ENCODE data around the gene CPNE4. TPM values are rescaled to one million over a fixed set of nuclear protein-coding genes. Genes with fewer than 3 reads are reported as not detected.

CPNE4 gene
- total and polyA plus RNA-seq, 5 donors from 2014 or later: not detected

GRCh38 chr3:131704098-131704497 lies 330.7 kb downstream of the CPNE4 start:
- H3K36me3 Mint-ChIP-seq: no peaks in the 10 kb centered on the region
- H3K4me1 ChIP-seq (ENCODE audit: control insufficient read depth, insufficient read depth, low read length, poor library complexity, severe bottlenecking): no peaks in the 10 kb centered on the region
- no peak overlapping the region for H3K4me3 Mint-ChIP-seq
- DNase-seq (no peak), ATAC-seq (ENCODE audit: low read depth in 2 of 2) (no peak)
- H3K27ac ChIP-seq (ENCODE audit: insufficient read depth, low read length, poor library complexity, severe bottlenecking): no peak overlapping the region
- H3K27me3 Mint-ChIP-seq: peaks cover 11% of the 10 kb centered on the region
- no peaks in the 10 kb centered on the region for H3K36me3 ChIP-seq (ENCODE audit: control insufficient read depth, insufficient read depth, low read length)
- no peak overlapping the region for H3K27ac Mint-ChIP-seq
- H3K9me3 Mint-ChIP-seq: peaks cover 0 to 4% (median 0%) of the 10 kb centered on the region in 7 donors
- H3K4me3 ChIP-seq (ENCODE audit: low read depth, low read length): no peak overlapping the region
- no peaks in the 10 kb centered on the region for H3K27me3 ChIP-seq (ENCODE audit: control insufficient read depth, insufficient read depth, low read length)
- no peaks in the 10 kb centered on the region for H3K4me1 Mint-ChIP-seq
- no peaks in the 10 kb centered on the region for H3K9me3 ChIP-seq (ENCODE audit: control insufficient read depth in 2 of 2, low read length in 2 of 2)

- no peaks in the 10 kb centered on the region for H3K4me1 Mint-ChIP-seq
- no peak for DNase-seq
- H3K4me1 ChIP-seq (ENCODE audit: control insufficient read depth, insufficient read depth, low read length, poor library complexity, severe bottlenecking): no peaks in the 10 kb centered on the region
- no peaks in the 10 kb centered on the region for H3K27me3 ChIP-seq (ENCODE audit: control insufficient read depth, insufficient read depth, low read length)
- no peak overlapping the region for H3K27ac ChIP-seq (ENCODE audit: insufficient read depth, low read length, poor library complexity, severe bottlenecking)
- H3K9me3 ChIP-seq (ENCODE audit: control insufficient read depth in 2 of 2, low read length in 2 of 2): no peaks in the 10 kb centered on the region
- ATAC-seq (ENCODE audit: low read depth in 2 of 2): no peak
- no peak overlapping the region for H3K4me3 ChIP-seq (ENCODE audit: low read depth, low read length)
- peaks cover 0 to 3% (median 0%) of the 10 kb centered on the region in 7 donors for H3K9me3 Mint-ChIP-seq
- H3K4me3 Mint-ChIP-seq: no peak overlapping the region
- H3K36me3 ChIP-seq (ENCODE audit: control insufficient read depth, insufficient read depth, low read length): no peaks in the 10 kb centered on the region
- peaks cover 4% of the 10 kb centered on the region for H3K27me3 Mint-ChIP-seq
- H3K36me3 Mint-ChIP-seq: no peaks in the 10 kb centered on the region
- no peak overlapping the region for H3K27ac Mint-ChIP-seq
Observed at GRCh38 chr3:131702146-131702545, 332.7 kb downstream of the CPNE4 start.

- Histone ChIP-seq H3K27ac (ENCODE audit: insufficient read depth, low read length, poor library complexity, severe bottlenecking) (no peak overlapping the region), H3K4me3 (ENCODE audit: low read depth, low read length) (no peak overlapping the region), H3K36me3 (ENCODE audit: control insufficient read depth, insufficient read depth, low read length) (no peaks in the 10 kb centered on the region), H3K9me3 (ENCODE audit: control insufficient read depth in 2 of 2, low read length in 2 of 2) (no peaks in the 10 kb centered on the region), H3K27me3 (ENCODE audit: control insufficient read depth, insufficient read depth, low read length) (no peaks in the 10 kb centered on the region), H3K4me1 (ENCODE audit: control insufficient read depth, insufficient read depth, low read length, poor library complexity, severe bottlenecking) (no peaks in the 10 kb centered on the region)
- Mint-ChIP-seq H3K27ac (no peak overlapping the region), H3K4me1 (no peaks in the 10 kb centered on the region), H3K4me3 (no peak overlapping the region), H3K27me3 (no peaks in the 10 kb centered on the region), H3K36me3 (no peaks in the 10 kb centered on the region), H3K9me3 (peaks cover 0 to 3% (median 0%) of the 10 kb centered on the region in 7 donors)
- DNase-seq: no peak
- ATAC-seq (ENCODE audit: low read depth in 2 of 2): no peak
Observed at GRCh38 chr3:131701153-131701770, 333.6 kb downstream of the CPNE4 start.

- Mint-ChIP-seq H3K9me3 (peaks cover 0 to 3% (median 0%) of the 10 kb centered on the region in 7 donors), H3K36me3 (no peaks in the 10 kb centered on the region), H3K27ac (no peak overlapping the region), H3K4me1 (no peaks in the 10 kb centered on the region), H3K4me3 (no peak overlapping the region), H3K27me3 (peaks cover 4% of the 10 kb centered on the region)
- DNase-seq (no peak), ATAC-seq (ENCODE audit: low read depth in 2 of 2) (no peak)
- Histone ChIP-seq H3K27me3 (ENCODE audit: control insufficient read depth, insufficient read depth, low read length) (peaks cover 2% of the 10 kb centered on the region), H3K4me1 (ENCODE audit: control insufficient read depth, insufficient read depth, low read length, poor library complexity, severe bottlenecking) (no peaks in the 10 kb centered on the region), H3K27ac (ENCODE audit: insufficient read depth, low read length, poor library complexity, severe bottlenecking) (no peak overlapping the region), H3K9me3 (ENCODE audit: control insufficient read depth in 2 of 2, low read length in 2 of 2) (no peaks in the 10 kb centered on the region), H3K4me3 (ENCODE audit: low read depth, low read length) (no peak overlapping the region), H3K36me3 (ENCODE audit: control insufficient read depth, insufficient read depth, low read length) (no peaks in the 10 kb centered on the region)
Observed at GRCh38 chr3:131699001-131699400, 335.8 kb downstream of the CPNE4 start.

- H3K27ac ChIP-seq (ENCODE audit: insufficient read depth, low read length, poor library complexity, severe bottlenecking): no peak overlapping the region
- peaks cover 0 to 3% (median 0%) of the 10 kb centered on the region in 7 donors for H3K9me3 Mint-ChIP-seq
- no peaks in the 10 kb centered on the region for H3K36me3 Mint-ChIP-seq
- no peak overlapping the region for H3K4me3 ChIP-seq (ENCODE audit: low read depth, low read length)
- no peak overlapping the region for H3K4me3 Mint-ChIP-seq
- H3K4me1 ChIP-seq (ENCODE audit: control insufficient read depth, insufficient read depth, low read length, poor library complexity, severe bottlenecking): no peaks in the 10 kb centered on the region
- DNase-seq (no peak), ATAC-seq (ENCODE audit: low read depth in 2 of 2) (no peak)
- H3K9me3 ChIP-seq (ENCODE audit: control insufficient read depth in 2 of 2, low read length in 2 of 2): no peaks in the 10 kb centered on the region
- no peaks in the 10 kb centered on the region for H3K36me3 ChIP-seq (ENCODE audit: control insufficient read depth, insufficient read depth, low read length)
- peaks cover 2% of the 10 kb centered on the region for H3K27me3 ChIP-seq (ENCODE audit: control insufficient read depth, insufficient read depth, low read length)
- H3K27ac Mint-ChIP-seq: no peak overlapping the region
- peaks cover 15% of the 10 kb centered on the region for H3K27me3 Mint-ChIP-seq
- no peaks in the 10 kb centered on the region for H3K4me1 Mint-ChIP-seq
Observed at GRCh38 chr3:131694376-131694775, 340.4 kb downstream of the CPNE4 start.

- Mint-ChIP-seq H3K36me3 (no peaks in the 10 kb centered on the region), H3K27me3 (peaks cover 22% of the 10 kb centered on the region), H3K27ac (no peak overlapping the region), H3K9me3 (peaks cover 0 to 3% (median 0%) of the 10 kb centered on the region in 7 donors), H3K4me1 (no peaks in the 10 kb centered on the region), H3K4me3 (no peak overlapping the region)
- Histone ChIP-seq H3K9me3 (ENCODE audit: control insufficient read depth in 2 of 2, low read length in 2 of 2) (no peaks in the 10 kb centered on the region), H3K27me3 (ENCODE audit: control insufficient read depth, insufficient read depth, low read length) (peaks cover 8% of the 10 kb centered on the region), H3K4me3 (ENCODE audit: low read depth, low read length) (no peak overlapping the region), H3K36me3 (ENCODE audit: control insufficient read depth, insufficient read depth, low read length) (no peaks in the 10 kb centered on the region), H3K27ac (ENCODE audit: insufficient read depth, low read length, poor library complexity, severe bottlenecking) (no peak overlapping the region), H3K4me1 (ENCODE audit: control insufficient read depth, insufficient read depth, low read length, poor library complexity, severe bottlenecking) (no peaks in the 10 kb centered on the region)
- ATAC-seq (ENCODE audit: low read depth in 2 of 2): no peak
- DNase-seq: no peak
Observed at GRCh38 chr3:131692356-131692755, 342.5 kb downstream of the CPNE4 start.

- Mint-ChIP-seq H3K9me3 (peaks cover 0 to 2% (median 0%) of the 10 kb centered on the region in 7 donors), H3K4me3 (no peak overlapping the region), H3K4me1 (no peaks in the 10 kb centered on the region), H3K36me3 (no peaks in the 10 kb centered on the region), H3K27ac (no peak overlapping the region), H3K27me3 (peaks cover 22% of the 10 kb centered on the region)
- no peaks in the 10 kb centered on the region for H3K36me3 ChIP-seq (ENCODE audit: control insufficient read depth, insufficient read depth, low read length)
- no peak overlapping the region for H3K27ac ChIP-seq (ENCODE audit: insufficient read depth, low read length, poor library complexity, severe bottlenecking)
- no peak for DNase-seq
- peaks cover 8% of the 10 kb centered on the region for H3K27me3 ChIP-seq (ENCODE audit: control insufficient read depth, insufficient read depth, low read length)
- no peak for ATAC-seq (ENCODE audit: low read depth in 2 of 2)
- no peak overlapping the region for H3K4me3 ChIP-seq (ENCODE audit: low read depth, low read length)
- no peaks in the 10 kb centered on the region for H3K4me1 ChIP-seq (ENCODE audit: control insufficient read depth, insufficient read depth, low read length, poor library complexity, severe bottlenecking)
- no peaks in the 10 kb centered on the region for H3K9me3 ChIP-seq (ENCODE audit: control insufficient read depth in 2 of 2, low read length in 2 of 2)
Observed at GRCh38 chr3:131690800-131691199, 344.0 kb downstream of the CPNE4 start.

- Histone ChIP-seq H3K27me3 (ENCODE audit: control insufficient read depth, insufficient read depth, low read length) (peaks cover 7% of the 10 kb centered on the region), H3K27ac (ENCODE audit: insufficient read depth, low read length, poor library complexity, severe bottlenecking) (no peak overlapping the region), H3K4me3 (ENCODE audit: low read depth, low read length) (no peak overlapping the region), H3K4me1 (ENCODE audit: control insufficient read depth, insufficient read depth, low read length, poor library complexity, severe bottlenecking) (no peaks in the 10 kb centered on the region), H3K36me3 (ENCODE audit: control insufficient read depth, insufficient read depth, low read length) (no peaks in the 10 kb centered on the region), H3K9me3 (ENCODE audit: control insufficient read depth in 2 of 2, low read length in 2 of 2) (no peaks in the 10 kb centered on the region)
- Mint-ChIP-seq H3K27ac (no peak overlapping the region), H3K36me3 (no peaks in the 10 kb centered on the region), H3K4me3 (no peak overlapping the region), H3K9me3 (peaks cover 0 to 8% (median 0%) of the 10 kb centered on the region in 7 donors), H3K27me3 (peaks cover 17% of the 10 kb centered on the region), H3K4me1 (no peaks in the 10 kb centered on the region)
- DNase-seq (no peak), ATAC-seq (ENCODE audit: low read depth in 2 of 2) (no peak)
Observed at GRCh38 chr3:131688370-131688769, 346.4 kb downstream of the CPNE4 start.

Measured in CD4-positive, CD25-positive, alpha-beta regulatory T cell (primary cell).